ENCODE results near the gene LARP1.
"Not testable (repeated sequence)": the region's sequence is repeated elsewhere in the genome, so short reads cannot be mapped to it uniquely, and the experiment has no call there.

- TF ChIP-seq CTCF (conservative IDR thresholded peaks at IDR 0.05); EZH2 (IDR thresholded peaks at IDR 0.05; ENCODE audit: low read depth): not testable (repeated sequence)
Measured at GRCh38 chr5:154736372-154736771, 18.8 kb upstream of the LARP1 start.
